SK-N-SH (cell line): ENCODE data around the gene KHSRP. TPM values are rescaled to one million over a fixed set of nuclear protein-coding genes. Genes with fewer than 3 reads are reported as not detected.

Source experiments
- CTCF ChIA-PET: fragments of 300-600, 350-600 bp; formaldehyde crosslinking; extraction: SDS; loops from one replicate; lab custom pipeline; 2021; lab: Yijun Ruan, JAX
- POLR2A ChIA-PET: fragments of 350-600 bp; sonication (Branson Sonifier 250); formaldehyde crosslinking; extraction: SDS; loops from one replicate; lab custom pipeline; 2020; ENCODE audit warnings: antibody characterized with exemption, inconsistent platforms; lab: Yijun Ruan, JAX
- DNase-seq: peaks from one replicate; pipeline ENCODE4 v3.0.0; 2012
- H2AFZ ChIP-seq: fragments of 200-600 bp; sonication (generic); 2 replicates; pipeline ENCODE4 v1.8.1; 2016; ENCODE audit warnings: antibody characterized with exemption, mild to moderate bottlenecking, low read depth
- H3F3A ChIP-seq: fragments of 200-600 bp; sonication (generic); replicated peaks from 2 replicates; pipeline ENCODE3; 2016; ENCODE audit warnings: antibody characterized with exemption, mild to moderate bottlenecking; ENCODE audit not compliant: insufficient read depth
- H3K27ac ChIP-seq, 2 experiments: fragments of 200-500 bp in 1 of 2; fragments of 200-600 bp in 1 of 2; sonication (Bioruptor generic) in 1 of 2; sonication (generic), shearing (Covaris generic) in 1 of 2; 2 replicates each; pipeline versions ENCODE4 v1.5.1 to v1.6.1; 2014 to 2016; ENCODE audit warnings: low read depth in 2 of 2, inconsistent platforms in 1 of 2, low read length in 1 of 2, mild to moderate bottlenecking in 1 of 2, mixed read lengths in 1 of 2
- H3K27me3 ChIP-seq: fragments of 200-600 bp; sonication (generic), shearing (Covaris generic); 2 replicates; pipeline ENCODE4 v1.6.1; 2016; ENCODE audit warnings: mixed run types; ENCODE audit not compliant: insufficient read depth
- H3K36me3 ChIP-seq, 2 experiments: fragments of 200-500 bp in 1 of 2; fragments of 200-600 bp in 1 of 2; sonication (Bioruptor generic) in 1 of 2; sonication (generic) in 1 of 2; replicated peaks in 1 of 2; 2 replicates each; pipeline versions ENCODE3 to v1.5.1; 2014 to 2016; ENCODE audit warnings: low read length in 1 of 2, mild to moderate bottlenecking in 1 of 2; ENCODE audit not compliant: insufficient read depth in 2 of 2, control insufficient read depth in 1 of 2
- H3K4me1 ChIP-seq, 2 experiments: fragments of 200-500 bp in 1 of 2; fragments of 200-600 bp in 1 of 2; sonication (Bioruptor generic) in 1 of 2; sonication (generic), shearing (Covaris generic) in 1 of 2; 2 replicates each; pipeline versions ENCODE4 v1.5.1 to v1.6.1; 2014 to 2016; ENCODE audit warnings: low read depth in 1 of 2, low read length in 1 of 2, mixed run types in 1 of 2; ENCODE audit not compliant: insufficient read depth in 2 of 2, control insufficient read depth in 1 of 2
- H3K4me2 ChIP-seq: fragments of 200-600 bp; sonication (generic), shearing (Covaris generic); 2 replicates; pipeline ENCODE4 v1.6.1; 2017; ENCODE audit warnings: mixed run types
- H3K4me3 ChIP-seq, 2 experiments: fragments of 200-500 bp in 1 of 2; fragments of 200-600 bp in 1 of 2; sonication (Bioruptor generic) in 1 of 2; sonication (generic), shearing (Covaris generic) in 1 of 2; 2 replicates each; pipeline versions ENCODE4 v1.5.1 to v1.8.1; 2014 to 2016; ENCODE audit warnings: low read depth in 2 of 2, inconsistent platforms in 1 of 2, low read length in 1 of 2, mild to moderate bottlenecking in 1 of 2, mixed read lengths in 1 of 2, moderate library complexity in 1 of 2
- H3K79me2 ChIP-seq: fragments of 200-600 bp; sonication (generic); 2 replicates; pipeline ENCODE4 v1.8.1; 2017; ENCODE audit warnings: mild to moderate bottlenecking; ENCODE audit not compliant: insufficient read depth
- H3K9ac ChIP-seq: fragments of 200-600 bp; sonication (generic); 2 replicates; pipeline ENCODE4 v1.6.1; 2017; ENCODE audit warnings: mixed run types
- H3K9me2 ChIP-seq: fragments of 200-600 bp; sonication (generic); 2 replicates; pipeline ENCODE4 v1.6.1; 2017; ENCODE audit warnings: mixed run types
- H3K9me3 ChIP-seq: fragments of 200-600 bp; sonication (generic); 2 replicates; pipeline ENCODE4 v1.6.1; 2017; ENCODE audit warnings: mixed run types, mild to moderate bottlenecking, moderate library complexity
- H4K20me1 ChIP-seq: fragments of 200-600 bp; sonication (generic); 2 replicates; pipeline ENCODE4 v1.6.1; 2017; ENCODE audit warnings: mild to moderate bottlenecking, mixed run types; ENCODE audit not compliant: insufficient read depth
- CHD2 ChIP-seq: fragments of 150-350 bp; IDR thresholded peaks from 2 replicates; pipeline ENCODE4 v1.6.1; 2018; ENCODE audit warnings: low read length; ENCODE audit not compliant: partially characterized antibody
- EZH2phosphoT487 ChIP-seq: fragments of 200-600 bp; sonication (generic); IDR thresholded peaks from 2 replicates; pipeline ENCODE4 v1.6.1; 2017; ENCODE audit warnings: low read depth, mixed run types, mild to moderate bottlenecking, antibody characterized with exemption, moderate library complexity, borderline replicate concordance
- FOSL2 ChIP-seq: IDR thresholded peaks from 2 replicates; pipeline ENCODE4 v1.4.0; 2012; ENCODE audit warnings: low read depth, mild to moderate bottlenecking, moderate library complexity, borderline replicate concordance
- GABPA ChIP-seq: IDR thresholded peaks from 2 replicates; pipeline ENCODE4 v1.4.0; 2012; ENCODE audit warnings: low read depth, mild to moderate bottlenecking
- GATA2 ChIP-seq: sonication (generic); formaldehyde crosslinking; IDR thresholded peaks from 2 replicates; pipeline ENCODE4 v1.5.0; 2020; ENCODE audit warnings: mild to moderate bottlenecking, missing genetic modification reagents
- MEF2A ChIP-seq: IDR thresholded peaks from 2 replicates; pipeline ENCODE4 v1.4.0; 2012; ENCODE audit warnings: low read depth, borderline replicate concordance
- NFIC ChIP-seq: IDR thresholded peaks from 2 replicates; pipeline ENCODE4 v1.4.0; 2012; ENCODE audit warnings: borderline replicate concordance
- PBX3 ChIP-seq: IDR thresholded peaks from 2 replicates; pipeline ENCODE4; 2012
- RAD21 ChIP-seq: IDR thresholded peaks from 2 replicates; pipeline ENCODE4 v1.6.1; 2012; ENCODE audit warnings: mild to moderate bottlenecking, low read length
- RCOR1 ChIP-seq: fragments of 150-350 bp; IDR thresholded peaks from 2 replicates; pipeline ENCODE4 v1.6.1; 2017; ENCODE audit warnings: antibody characterized with exemption, low read length
- RFX5 ChIP-seq: IDR thresholded peaks from 2 replicates; pipeline ENCODE4 v1.6.1; 2012; ENCODE audit warnings: mild to moderate bottlenecking, improper control_type of control experiment, low read length
- RXRA ChIP-seq: IDR thresholded peaks from 2 replicates; pipeline ENCODE4 v1.4.0; 2012; ENCODE audit warnings: low read depth, mild to moderate bottlenecking, borderline replicate concordance
- SMC3 ChIP-seq: IDR thresholded peaks from 2 replicates; pipeline ENCODE4 v1.6.1; 2012; ENCODE audit warnings: low read depth, low read length, improper control_type of control experiment
- TAF1 ChIP-seq: IDR thresholded peaks from 2 replicates; pipeline ENCODE4 v1.6.1; 2012; ENCODE audit warnings: low read depth, mild to moderate bottlenecking, low read length, moderate library complexity, borderline replicate concordance
- TCF12 ChIP-seq: IDR thresholded peaks from 2 replicates; pipeline ENCODE4 v1.4.0; 2012
- USF1 ChIP-seq: IDR thresholded peaks from 2 replicates; pipeline ENCODE4 v1.4.0; 2012; ENCODE audit warnings: low read depth, borderline replicate concordance
- USF2 ChIP-seq: fragments of 150-350 bp; IDR thresholded peaks from 2 replicates; pipeline ENCODE4 v1.6.1; 2017; ENCODE audit warnings: antibody characterized with exemption, low read length, low read depth, borderline replicate concordance
- WGBS: methylation state at CpG from one replicate; pipeline ENCODE4 v1.1.6; 2017; ENCODE audit warnings: low lambda C conversion rate; 5-methylcytosine and 5-hydroxymethylcytosine counted together
- polyA plus RNA-seq, 3 experiments: library from polyadenylated mRNA; depleted of rRNA; stranded (reverse); fragments of >200 nt; gene quantifications; 2 replicates each; pipeline ENCODE4 v1.2.3, GENCODE V29; 2012
- TF ChIP-seq, protein P1 (sequence below): fragments of 150-350 bp; IDR thresholded peaks from 2 replicates; pipeline ENCODE4 v1.6.1; 2016; ENCODE audit warnings: mild to moderate bottlenecking, low read depth, low read length
- TF ChIP-seq, protein P2 (sequence below): IDR thresholded peaks from 2 replicates; pipeline ENCODE4 v1.4.0; 2012; ENCODE audit warnings: low read depth, borderline replicate concordance

Gene KHSRP
- polyA plus RNA-seq, 1 of the 3 experiments (the other 2 are of a cell fraction): 96.8 TPM

DNA sequence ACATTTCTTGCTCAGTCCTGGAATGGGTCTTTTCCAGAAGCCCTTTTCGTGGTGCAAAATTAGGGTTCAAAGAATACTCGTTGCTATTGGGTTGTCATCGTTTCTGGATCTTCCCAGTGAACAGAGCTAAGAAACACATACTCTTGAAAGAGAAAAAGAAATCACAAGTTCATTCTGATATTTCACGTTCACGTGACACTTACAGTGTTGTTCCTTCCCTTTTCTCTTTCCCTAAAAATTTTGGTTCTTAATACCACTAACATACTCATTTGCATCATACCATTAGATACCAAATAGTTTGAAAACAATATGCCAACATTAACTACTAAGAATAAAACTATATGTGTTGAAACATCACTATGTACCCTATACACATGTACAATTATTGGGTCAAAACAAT lies 18.2 kb downstream of the KHSRP start:
- Histone ChIP-seq H3K4me2 (no peak overlapping the region), H3F3A (no peaks in the 10 kb centered on the region), H3K27ac (no peak overlapping the region), H3K9me3 (no peaks in the 10 kb centered on the region), H3K9ac (no peak overlapping the region), H3K27me3 (no peaks in the 10 kb centered on the region), H3K36me3 (no peaks in the 10 kb centered on the region), H4K20me1 (no peaks in the 10 kb centered on the region), H3K4me3 (no peak overlapping the region), H3K79me2 (no peaks in the 10 kb centered on the region), H3K9me2 (no peaks in the 10 kb centered on the region), H3K4me1 (no peaks in the 10 kb centered on the region), H2AFZ (no peak overlapping the region)
- WGBS: 92% methylated on average over 5 of the region's 5 CpGs
- ChIA-PET POLR2A (no interaction called here), CTCF (no interaction called here)
- no peak for TF ChIP-seq USF1
- TF ChIP-seq RFX5: no peak
- TF ChIP-seq, protein P1, sequence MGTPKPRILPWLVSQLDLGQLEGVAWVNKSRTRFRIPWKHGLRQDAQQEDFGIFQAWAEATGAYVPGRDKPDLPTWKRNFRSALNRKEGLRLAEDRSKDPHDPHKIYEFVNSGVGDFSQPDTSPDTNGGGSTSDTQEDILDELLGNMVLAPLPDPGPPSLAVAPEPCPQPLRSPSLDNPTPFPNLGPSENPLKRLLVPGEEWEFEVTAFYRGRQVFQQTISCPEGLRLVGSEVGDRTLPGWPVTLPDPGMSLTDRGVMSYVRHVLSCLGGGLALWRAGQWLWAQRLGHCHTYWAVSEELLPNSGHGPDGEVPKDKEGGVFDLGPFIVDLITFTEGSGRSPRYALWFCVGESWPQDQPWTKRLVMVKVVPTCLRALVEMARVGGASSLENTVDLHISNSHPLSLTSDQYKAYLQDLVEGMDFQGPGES: no peak
- no peak for TF ChIP-seq TCF12
- no peak for TF ChIP-seq RAD21
- no peak for TF ChIP-seq TAF1
- DNase-seq: no peak

GRCh38 chr19:6402837-6403608 lies 21.6 kb downstream of the KHSRP start:
- 79% methylated on average over 22 of the region's 22 CpGs for WGBS
- CTCF ChIA-PET: interaction anchor here (2.1 kb wide), 1 partner anchor 9 kb away, joined by 6 read pairs; no protein-coding TSS in a partner anchor
- H3K9me3 ChIP-seq: no peaks in the 10 kb centered on the region
- H3K4me2 ChIP-seq: no peak overlapping the region
- no peak overlapping the region for H3K9ac ChIP-seq
- no peak overlapping the region for H3K4me3 ChIP-seq
- H3K4me1 ChIP-seq: no peaks in the 10 kb centered on the region
- POLR2A ChIA-PET: no interaction called here
- no peaks in the 10 kb centered on the region for H4K20me1 ChIP-seq
- H3K36me3 ChIP-seq: no peaks in the 10 kb centered on the region
- H3K27ac ChIP-seq: no peak overlapping the region
- H2AFZ ChIP-seq: no peak overlapping the region
- H3K79me2 ChIP-seq: no peaks in the 10 kb centered on the region
- no peaks in the 10 kb centered on the region for H3K27me3 ChIP-seq
- no peak for DNase-seq
- no peaks in the 10 kb centered on the region for H3K9me2 ChIP-seq
- no peaks in the 10 kb centered on the region for H3F3A ChIP-seq
- no peak for TF ChIP-seq RXRA
- no peak for TF ChIP-seq NFIC
- TF ChIP-seq TCF12: no peak
- no peak for TF ChIP-seq USF1
- TF ChIP-seq RAD21: no peak
- no peak for TF ChIP-seq PBX3
- no peak for TF ChIP-seq GABPA
- no peak for TF ChIP-seq MEF2A
- TF ChIP-seq EZH2phosphoT487: no peak
- TF ChIP-seq, protein P2, sequence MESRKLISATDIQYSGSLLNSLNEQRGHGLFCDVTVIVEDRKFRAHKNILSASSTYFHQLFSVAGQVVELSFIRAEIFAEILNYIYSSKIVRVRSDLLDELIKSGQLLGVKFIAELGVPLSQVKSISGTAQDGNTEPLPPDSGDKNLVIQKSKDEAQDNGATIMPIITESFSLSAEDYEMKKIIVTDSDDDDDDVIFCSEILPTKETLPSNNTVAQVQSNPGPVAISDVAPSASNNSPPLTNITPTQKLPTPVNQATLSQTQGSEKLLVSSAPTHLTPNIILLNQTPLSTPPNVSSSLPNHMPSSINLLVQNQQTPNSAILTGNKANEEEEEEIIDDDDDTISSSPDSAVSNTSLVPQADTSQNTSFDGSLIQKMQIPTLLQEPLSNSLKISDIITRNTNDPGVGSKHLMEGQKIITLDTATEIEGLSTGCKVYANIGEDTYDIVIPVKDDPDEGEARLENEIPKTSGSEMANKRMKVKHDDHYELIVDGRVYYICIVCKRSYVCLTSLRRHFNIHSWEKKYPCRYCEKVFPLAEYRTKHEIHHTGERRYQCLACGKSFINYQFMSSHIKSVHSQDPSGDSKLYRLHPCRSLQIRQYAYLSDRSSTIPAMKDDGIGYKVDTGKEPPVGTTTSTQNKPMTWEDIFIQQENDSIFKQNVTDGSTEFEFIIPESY: no peak
- TF ChIP-seq GATA2: no peak
- no peak for TF ChIP-seq USF2
- TF ChIP-seq CHD2: no peak
- TF ChIP-seq RCOR1: no peak
- TF ChIP-seq SMC3: no peak
- TF ChIP-seq FOSL2: no peak
